Ramos (cell line): ENCODE results near the gene MTHFR.

Experiments used
- in situ Hi-C: fragments of 300-500 bp; cut with MboI; formaldehyde crosslinking; loops from one replicate; pipeline ENCODE4 v1.14.3; 2022; ENCODE audit warnings: low sequenced_read_pairs; ENCODE audit not compliant: unreplicated experiment

Gene MTHFR

GRCh38 chr1:11805422-11806306, at the start of gene MTHFR, which contains the start of gene CLCN6:
MTHFR (minus strand) TSS chr1:11805964; CDS start chr1:11803116, 2,848 bp downstream.
CLCN6 (plus strand) TSS chr1:11806191; CDS start chr1:11806263, 72 bp downstream.
- in situ Hi-C loops, result no loop called here

GRCh38 chr1:11855430-11855829, 49.7 kb upstream of the MTHFR start:
- in situ Hi-C loops, result no loop called here

GRCh38 chr1:11854519-11854918, 48.8 kb upstream of the MTHFR start:
- in situ Hi-C loops, result no loop called here

- in situ Hi-C loops, result no loop called here
Measured at GRCh38 chr1:11851180-11851579, 45.4 kb upstream of the MTHFR start.

- in situ Hi-C loops, result no loop called here
Measured at GRCh38 chr1:11850156-11850555, 44.4 kb upstream of the MTHFR start.

- in situ Hi-C loops, result no loop called here
Measured at GRCh38 chr1:11848373-11848700, 42.6 kb upstream of the MTHFR start.

GRCh38 chr1:11847667-11848372, 42.1 kb upstream of the MTHFR start, which contains the start of gene NPPA:
NPPA (minus strand) TSS chr1:11847783; CDS start chr1:11847684, 99 bp downstream.
- in situ Hi-C loops, result no loop called here

- in situ Hi-C loops, result no loop called here
Measured at GRCh38 chr1:11845641-11846335, 40.0 kb upstream of the MTHFR start.

- in situ Hi-C loops, result loop anchor here (5.0 kb wide), 1 partner anchor 45 kb away; no protein-coding TSS in a partner anchor
Measured at GRCh38 chr1:11842154-11843041, 36.6 kb upstream of the MTHFR start.

GRCh38 chr1:11841245-11842153, 35.7 kb upstream of the MTHFR start:
- in situ Hi-C loops, result loop anchor here (5.0 kb wide), 1 partner anchor 46 kb away; no protein-coding TSS in a partner anchor

- in situ Hi-C loops, result loop anchor here (5.0 kb wide), 2 partner anchors 47 to 132 kb away; no protein-coding TSS in a partner anchor
Measured at GRCh38 chr1:11839727-11840705, 34.3 kb upstream of the MTHFR start.

- in situ Hi-C loops, result loop anchor here (5.0 kb wide), 1 partner anchor 134 kb away; no protein-coding TSS in a partner anchor
Measured at GRCh38 chr1:11838349-11839272, 32.8 kb upstream of the MTHFR start.

GRCh38 chr1:11837767-11838348, 32.1 kb upstream of the MTHFR start:
- in situ Hi-C loops, result loop anchor here (5.0 kb wide), 1 partner anchor 134 kb away; no protein-coding TSS in a partner anchor

GRCh38 chr1:11836955-11837766, 31.4 kb upstream of the MTHFR start:
- in situ Hi-C loops, result loop anchor here (5.0 kb wide), 1 partner anchor 135 kb away; no protein-coding TSS in a partner anchor
